Lower leg skin (tissue), 3 donors: Measurements from ENCODE around the gene GSTM4.

ENCODE experiments used
- POLR2A ChIP-seq, 2 donors: fragments of 450-650 bp; IDR thresholded peaks; one replicate each; pipeline ENCODE4 v1.6.1; 2016 to 2017; ENCODE audit warnings: antibody characterized with exemption in 2 of 2, mild to moderate bottlenecking in 1 of 2, moderate library complexity in 1 of 2
- TF ChIP-seq, protein P1 (sequence below), 3 donors: fragments of 450-650 bp; IDR thresholded peaks; one replicate each; pipeline ENCODE4 v1.5.1; 2016; ENCODE audit warnings: antibody characterized with exemption in 3 of 3, mild to moderate bottlenecking in 3 of 3, moderate library complexity in 2 of 3

- TF ChIP-seq, protein P1, sequence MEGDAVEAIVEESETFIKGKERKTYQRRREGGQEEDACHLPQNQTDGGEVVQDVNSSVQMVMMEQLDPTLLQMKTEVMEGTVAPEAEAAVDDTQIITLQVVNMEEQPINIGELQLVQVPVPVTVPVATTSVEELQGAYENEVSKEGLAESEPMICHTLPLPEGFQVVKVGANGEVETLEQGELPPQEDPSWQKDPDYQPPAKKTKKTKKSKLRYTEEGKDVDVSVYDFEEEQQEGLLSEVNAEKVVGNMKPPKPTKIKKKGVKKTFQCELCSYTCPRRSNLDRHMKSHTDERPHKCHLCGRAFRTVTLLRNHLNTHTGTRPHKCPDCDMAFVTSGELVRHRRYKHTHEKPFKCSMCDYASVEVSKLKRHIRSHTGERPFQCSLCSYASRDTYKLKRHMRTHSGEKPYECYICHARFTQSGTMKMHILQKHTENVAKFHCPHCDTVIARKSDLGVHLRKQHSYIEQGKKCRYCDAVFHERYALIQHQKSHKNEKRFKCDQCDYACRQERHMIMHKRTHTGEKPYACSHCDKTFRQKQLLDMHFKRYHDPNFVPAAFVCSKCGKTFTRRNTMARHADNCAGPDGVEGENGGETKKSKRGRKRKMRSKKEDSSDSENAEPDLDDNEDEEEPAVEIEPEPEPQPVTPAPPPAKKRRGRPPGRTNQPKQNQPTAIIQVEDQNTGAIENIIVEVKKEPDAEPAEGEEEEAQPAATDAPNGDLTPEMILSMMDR (IDR thresholded peaks at IDR 0.05) = peak in 1 of 3 donors; percentile 78
- no peak for TF ChIP-seq POLR2A (IDR thresholded peaks at IDR 0.05)
Measured at GRCh38 chr1:109640285-109640865, 15.5 kb upstream of the GSTM4 start.
